ENCODE results near the gene PHC2.

- TF ChIP-seq CTCF (IDR thresholded peaks at IDR 0.05) (no peak), POLR2A (IDR thresholded peaks at IDR 0.05) (no peak)
Observed at GRCh38 chr1:33321178-33321577, 109.7 kb downstream of the PHC2 start.

Data from lower leg skin (tissue), 3 donors.